HL-60 (cell line): ENCODE measurements around the gene ABHD16B.
"Not testable (repeated sequence)": the region's sequence is repeated elsewhere in the genome, so short reads cannot be mapped to it uniquely, and the experiment has no call there.

Experiments used
- GABPA ChIP-seq: IDR thresholded peaks from 2 replicates; pipeline ENCODE4 v1.6.1; 2012; ENCODE audit warnings: low read depth
- POLR2AphosphoS5 ChIP-seq: IDR thresholded peaks from 2 replicates; pipeline ENCODE4 v1.6.1; 2012; ENCODE audit warnings: low read depth
- SPI1 ChIP-seq: IDR thresholded peaks from 2 replicates; pipeline ENCODE4 v1.6.1; 2012; ENCODE audit warnings: low read depth, mild to moderate bottlenecking, borderline replicate concordance
- TF ChIP-seq, protein P1 (sequence below): IDR thresholded peaks from one replicate; pipeline ENCODE4 v1.5.1; 2011; ENCODE audit warnings: low read length, control low read depth, inconsistent platforms; ENCODE audit not compliant: insufficient read depth
- TF ChIP-seq, protein P2 (sequence below): IDR thresholded peaks from 2 replicates; pipeline ENCODE4 v1.6.1; 2012; ENCODE audit warnings: low read depth; ENCODE audit not compliant: insufficient replicate concordance

DNA sequence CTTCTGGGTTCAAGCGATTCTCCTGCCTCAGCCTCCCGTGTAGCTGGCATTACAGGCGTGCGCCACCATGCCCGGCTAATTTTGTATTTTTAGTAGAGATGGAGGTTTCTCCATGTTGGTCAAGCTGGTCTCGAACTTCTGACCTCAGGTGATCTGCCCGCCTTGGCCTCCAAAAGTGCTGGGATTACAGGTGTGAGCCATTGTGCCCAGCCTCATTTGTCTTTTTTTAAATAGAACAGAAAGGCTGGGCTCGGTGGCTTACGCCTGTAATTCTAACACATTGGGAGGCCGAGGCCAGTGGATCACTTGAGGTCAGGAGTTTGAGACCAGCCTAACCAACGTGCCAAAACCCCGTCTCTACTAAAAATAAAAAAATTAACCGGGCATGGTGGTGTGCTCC is 5.7 kb downstream of the ABHD16B start:
- TF ChIP-seq, protein P1, sequence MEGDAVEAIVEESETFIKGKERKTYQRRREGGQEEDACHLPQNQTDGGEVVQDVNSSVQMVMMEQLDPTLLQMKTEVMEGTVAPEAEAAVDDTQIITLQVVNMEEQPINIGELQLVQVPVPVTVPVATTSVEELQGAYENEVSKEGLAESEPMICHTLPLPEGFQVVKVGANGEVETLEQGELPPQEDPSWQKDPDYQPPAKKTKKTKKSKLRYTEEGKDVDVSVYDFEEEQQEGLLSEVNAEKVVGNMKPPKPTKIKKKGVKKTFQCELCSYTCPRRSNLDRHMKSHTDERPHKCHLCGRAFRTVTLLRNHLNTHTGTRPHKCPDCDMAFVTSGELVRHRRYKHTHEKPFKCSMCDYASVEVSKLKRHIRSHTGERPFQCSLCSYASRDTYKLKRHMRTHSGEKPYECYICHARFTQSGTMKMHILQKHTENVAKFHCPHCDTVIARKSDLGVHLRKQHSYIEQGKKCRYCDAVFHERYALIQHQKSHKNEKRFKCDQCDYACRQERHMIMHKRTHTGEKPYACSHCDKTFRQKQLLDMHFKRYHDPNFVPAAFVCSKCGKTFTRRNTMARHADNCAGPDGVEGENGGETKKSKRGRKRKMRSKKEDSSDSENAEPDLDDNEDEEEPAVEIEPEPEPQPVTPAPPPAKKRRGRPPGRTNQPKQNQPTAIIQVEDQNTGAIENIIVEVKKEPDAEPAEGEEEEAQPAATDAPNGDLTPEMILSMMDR, result not testable (repeated sequence)
- TF ChIP-seq POLR2AphosphoS5, SPI1, GABPA: not testable (repeated sequence)
- TF ChIP-seq, protein P2, sequence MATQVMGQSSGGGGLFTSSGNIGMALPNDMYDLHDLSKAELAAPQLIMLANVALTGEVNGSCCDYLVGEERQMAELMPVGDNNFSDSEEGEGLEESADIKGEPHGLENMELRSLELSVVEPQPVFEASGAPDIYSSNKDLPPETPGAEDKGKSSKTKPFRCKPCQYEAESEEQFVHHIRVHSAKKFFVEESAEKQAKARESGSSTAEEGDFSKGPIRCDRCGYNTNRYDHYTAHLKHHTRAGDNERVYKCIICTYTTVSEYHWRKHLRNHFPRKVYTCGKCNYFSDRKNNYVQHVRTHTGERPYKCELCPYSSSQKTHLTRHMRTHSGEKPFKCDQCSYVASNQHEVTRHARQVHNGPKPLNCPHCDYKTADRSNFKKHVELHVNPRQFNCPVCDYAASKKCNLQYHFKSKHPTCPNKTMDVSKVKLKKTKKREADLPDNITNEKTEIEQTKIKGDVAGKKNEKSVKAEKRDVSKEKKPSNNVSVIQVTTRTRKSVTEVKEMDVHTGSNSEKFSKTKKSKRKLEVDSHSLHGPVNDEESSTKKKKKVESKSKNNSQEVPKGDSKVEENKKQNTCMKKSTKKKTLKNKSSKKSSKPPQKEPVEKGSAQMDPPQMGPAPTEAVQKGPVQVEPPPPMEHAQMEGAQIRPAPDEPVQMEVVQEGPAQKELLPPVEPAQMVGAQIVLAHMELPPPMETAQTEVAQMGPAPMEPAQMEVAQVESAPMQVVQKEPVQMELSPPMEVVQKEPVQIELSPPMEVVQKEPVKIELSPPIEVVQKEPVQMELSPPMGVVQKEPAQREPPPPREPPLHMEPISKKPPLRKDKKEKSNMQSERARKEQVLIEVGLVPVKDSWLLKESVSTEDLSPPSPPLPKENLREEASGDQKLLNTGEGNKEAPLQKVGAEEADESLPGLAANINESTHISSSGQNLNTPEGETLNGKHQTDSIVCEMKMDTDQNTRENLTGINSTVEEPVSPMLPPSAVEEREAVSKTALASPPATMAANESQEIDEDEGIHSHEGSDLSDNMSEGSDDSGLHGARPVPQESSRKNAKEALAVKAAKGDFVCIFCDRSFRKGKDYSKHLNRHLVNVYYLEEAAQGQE, result not testable (repeated sequence)
